ENCODE measurements around the gene JCAD.

- TF ChIP-seq CTCF (IDR thresholded peaks at IDR 0.05) (no peak), ZFX (IDR thresholded peaks at IDR 0.05; ENCODE audit: borderline replicate concordance) (no peak)
Observed at GRCh38 chr10:30088178-30088577, 28.8 kb upstream of the JCAD start.

All from 22Rv1 (cell line).